Measurements from ENCODE around the gene COBLL1. TPM values are rescaled to one million over a fixed set of nuclear protein-coding genes. Genes with fewer than 3 reads are reported as not detected.
"Not testable (repeated sequence)": the region's sequence is repeated elsewhere in the genome, so short reads cannot be mapped to it uniquely, and the experiment has no call there.

The COBLL1 gene
- total RNA-seq, 1 donor: 26.4 TPM

DNA sequence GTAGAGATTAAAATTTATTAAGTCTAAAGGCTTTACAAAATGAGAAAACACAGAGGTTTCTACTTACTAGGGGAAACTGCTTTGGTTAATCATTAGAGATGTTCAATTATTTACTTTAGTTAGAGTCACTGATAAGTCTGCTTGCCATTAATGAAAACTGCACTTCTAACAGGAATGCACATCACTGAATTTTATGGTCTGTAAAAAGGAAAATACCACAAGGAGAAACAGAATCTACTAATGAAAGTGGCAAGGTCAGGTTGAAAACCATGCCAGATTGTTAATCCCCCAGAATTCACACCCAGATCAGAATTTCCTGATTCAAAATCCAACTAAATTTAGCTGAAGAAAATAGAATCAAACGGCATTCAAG is 129.9 kb downstream of the COBLL1 start:
- no peaks in the 10 kb centered on the region for H3K27me3 ChIP-seq (ENCODE audit: insufficient read depth, low read length)
- no peaks in the 10 kb centered on the region for H3K9me3 ChIP-seq (ENCODE audit: low read depth, low read length)
- H3K4me1 ChIP-seq (ENCODE audit: insufficient read depth, low read length): no peaks in the 10 kb centered on the region
- no peak overlapping the region for H3K4me3 ChIP-seq (ENCODE audit: low read length)

DNA sequence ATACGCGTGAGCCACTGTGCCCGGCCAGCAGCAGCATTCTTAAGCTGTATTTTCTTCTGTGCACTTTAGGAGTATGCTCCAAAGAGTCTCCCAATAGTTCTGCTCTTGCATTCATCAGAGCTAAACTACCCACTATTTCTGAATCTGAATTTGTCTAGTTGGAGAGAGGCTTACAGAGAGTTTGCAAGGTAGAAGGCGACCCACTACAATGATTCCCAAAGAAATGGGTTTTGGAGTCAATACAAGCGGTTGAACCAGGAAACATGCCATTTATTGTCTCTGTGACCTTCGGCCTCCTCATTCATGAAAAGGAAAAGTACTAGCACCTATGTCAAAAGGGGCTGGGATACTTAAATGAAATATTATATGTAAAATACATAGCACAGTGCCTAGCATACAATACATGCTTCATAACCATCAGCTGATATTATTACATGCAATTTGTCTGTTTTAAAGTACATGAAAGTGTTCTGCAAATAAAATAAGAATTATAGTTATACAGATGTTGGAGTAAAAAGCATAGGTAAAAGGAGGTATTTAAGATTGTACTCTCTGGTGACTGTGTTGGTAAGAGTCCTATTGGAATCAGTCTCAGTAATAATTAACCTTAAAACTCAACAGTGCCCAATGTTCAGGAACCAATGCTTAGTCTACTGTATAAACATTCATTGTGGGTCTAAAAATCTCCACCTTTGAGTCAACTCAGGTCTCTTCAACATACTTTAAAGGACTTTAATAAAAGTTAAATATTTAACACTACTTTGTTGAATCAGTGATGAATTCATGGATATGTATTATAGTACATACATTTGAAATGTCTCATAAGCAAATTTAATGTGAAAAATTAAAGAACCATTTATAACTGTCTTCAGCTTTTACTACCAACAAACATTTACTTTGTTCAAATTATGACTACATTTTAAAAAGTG is 130.5 kb downstream of the COBLL1 start:
- Histone ChIP-seq H3K4me1 (ENCODE audit: insufficient read depth, low read length) (no peaks in the 10 kb centered on the region), H3K27me3 (ENCODE audit: insufficient read depth, low read length) (no peaks in the 10 kb centered on the region), H3K9me3 (ENCODE audit: low read depth, low read length) (no peaks in the 10 kb centered on the region), H3K4me3 (ENCODE audit: low read length) (no peak overlapping the region)

DNA sequence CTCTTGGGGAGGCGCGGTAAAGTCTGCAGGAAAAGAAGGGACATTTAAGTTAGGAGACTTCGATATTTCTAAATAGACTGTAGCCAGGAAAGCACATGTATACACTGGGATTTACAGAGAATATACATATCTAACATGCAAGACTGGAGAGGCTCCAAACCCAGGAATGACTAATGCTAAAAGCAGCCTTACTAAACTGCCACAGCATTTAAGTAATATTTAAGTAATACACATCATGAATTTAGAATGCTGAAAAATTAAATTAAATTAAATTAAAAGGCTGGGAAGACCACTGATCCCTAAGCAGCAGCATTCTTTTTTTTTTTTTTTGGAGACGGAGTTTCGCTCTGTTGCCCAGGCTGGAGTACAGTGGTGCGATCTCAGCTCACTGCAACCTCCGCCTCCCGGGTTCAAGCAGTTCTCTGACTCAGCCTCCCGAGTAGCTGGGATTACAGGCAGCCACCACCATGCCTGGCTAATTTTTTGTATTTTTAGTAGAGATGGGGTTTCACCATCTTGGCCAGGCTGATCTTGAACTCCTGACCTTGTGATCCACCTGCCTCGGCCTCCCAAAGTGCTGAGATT is 131.3 kb downstream of the COBLL1 start:
- H3K27me3 ChIP-seq (ENCODE audit: insufficient read depth, low read length); H3K4me1 ChIP-seq (ENCODE audit: insufficient read depth, low read length); H3K9me3 ChIP-seq (ENCODE audit: low read depth, low read length); H3K4me3 ChIP-seq (ENCODE audit: low read length): not testable (repeated sequence)

DNA sequence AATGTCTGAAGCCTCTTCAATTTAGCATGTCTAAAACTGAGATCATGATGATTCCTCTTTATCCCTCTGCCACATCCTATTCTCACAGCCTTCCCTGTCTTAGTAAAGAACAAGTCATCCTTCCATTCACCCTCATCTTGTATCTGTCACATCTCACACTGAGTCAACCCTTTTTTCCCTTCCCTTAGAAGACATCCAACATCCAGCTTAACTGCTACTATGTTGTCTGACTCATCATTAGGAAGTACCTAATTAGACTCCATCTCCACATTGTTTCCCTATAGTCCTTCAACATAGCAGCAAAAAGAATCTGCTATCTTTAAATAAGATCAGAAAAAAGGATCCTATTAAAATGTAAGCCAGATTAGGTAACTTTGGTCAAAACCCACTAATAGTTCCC is 135.1 kb downstream of the COBLL1 start:
- no peaks in the 10 kb centered on the region for H3K9me3 ChIP-seq (ENCODE audit: low read depth, low read length)
- H3K27me3 ChIP-seq (ENCODE audit: insufficient read depth, low read length): no peaks in the 10 kb centered on the region
- H3K4me1 ChIP-seq (ENCODE audit: insufficient read depth, low read length): no peaks in the 10 kb centered on the region
- H3K4me3 ChIP-seq (ENCODE audit: low read length): no peak overlapping the region

DNA sequence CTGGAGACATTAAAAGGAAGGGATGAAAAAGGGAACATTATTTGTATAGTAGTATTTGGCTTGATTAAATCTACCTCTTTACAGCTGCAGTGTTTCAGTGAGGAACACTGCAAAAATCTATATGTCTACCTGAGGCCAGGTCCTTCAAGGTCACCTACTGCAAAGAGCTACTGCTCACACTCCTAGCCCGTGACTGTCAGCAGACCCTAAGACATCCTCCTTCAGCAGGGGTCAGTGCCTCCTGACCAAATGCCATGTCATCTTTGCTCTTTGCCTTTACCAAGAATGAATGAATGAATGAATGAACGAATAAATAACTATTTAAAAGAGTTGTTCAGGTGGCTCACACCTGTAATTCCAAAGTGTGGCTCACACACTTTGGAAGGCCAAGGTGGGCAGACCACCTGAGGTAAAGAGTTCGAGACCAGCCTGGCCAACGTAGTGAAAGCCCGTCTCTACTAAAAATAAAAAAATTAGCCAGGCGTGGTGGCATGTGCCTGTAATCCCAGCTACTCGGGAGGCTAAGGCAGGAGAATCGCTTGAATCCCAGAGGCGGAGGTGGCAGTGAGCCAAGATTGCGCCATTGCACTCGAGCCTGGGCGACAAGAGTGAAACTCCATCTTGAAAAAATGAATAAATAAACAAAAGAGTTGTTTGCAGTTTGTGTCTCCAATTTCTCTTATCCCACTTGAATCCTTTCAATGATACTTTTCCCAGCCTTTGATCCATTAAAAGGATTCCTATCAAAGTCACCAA is 136.0 kb downstream of the COBLL1 start:
- no peaks in the 10 kb centered on the region for H3K27me3 ChIP-seq (ENCODE audit: insufficient read depth, low read length)
- H3K4me1 ChIP-seq (ENCODE audit: insufficient read depth, low read length): no peaks in the 10 kb centered on the region
- no peak overlapping the region for H3K4me3 ChIP-seq (ENCODE audit: low read length)
- no peaks in the 10 kb centered on the region for H3K9me3 ChIP-seq (ENCODE audit: low read depth, low read length)

DNA sequence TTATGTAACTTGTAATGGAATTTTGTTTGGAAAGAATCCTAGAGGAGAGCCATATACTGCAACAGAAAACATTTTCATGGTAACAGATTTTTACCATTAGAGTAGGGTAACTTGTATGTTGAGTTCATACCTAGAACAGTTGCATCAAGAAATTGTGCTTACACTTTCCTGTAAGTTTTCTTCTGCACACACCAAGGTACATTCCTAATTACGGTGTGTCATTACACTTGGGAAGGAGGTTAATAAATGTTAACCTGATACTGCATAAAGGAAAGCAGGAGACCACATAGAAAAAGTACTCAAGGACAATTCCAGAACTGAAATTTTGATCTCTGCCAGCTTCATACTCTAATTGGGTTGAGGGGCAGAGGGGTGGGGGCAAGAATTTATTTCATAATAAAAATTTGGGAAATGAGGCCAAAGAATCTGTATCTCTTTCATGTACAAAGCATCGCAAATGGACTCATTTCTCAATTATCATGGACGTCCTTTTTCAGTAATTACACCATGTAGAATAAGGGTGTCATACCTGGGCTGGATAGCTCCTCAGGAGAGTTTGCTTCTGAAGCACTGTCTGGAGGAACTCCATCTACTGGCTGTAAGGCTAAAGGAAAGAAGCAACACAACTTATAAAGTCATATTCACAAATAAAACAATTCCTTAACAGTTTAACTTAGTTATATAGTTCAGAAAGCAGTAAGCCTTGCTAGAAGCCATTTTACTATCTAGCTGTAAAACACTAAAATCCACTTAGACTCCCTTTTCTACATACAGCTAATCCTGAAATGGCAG is 137.5 kb downstream of the COBLL1 start:
- Histone ChIP-seq H3K27me3 (ENCODE audit: insufficient read depth, low read length) (no peaks in the 10 kb centered on the region), H3K4me1 (ENCODE audit: insufficient read depth, low read length) (no peaks in the 10 kb centered on the region), H3K9me3 (ENCODE audit: low read depth, low read length) (no peaks in the 10 kb centered on the region), H3K4me3 (ENCODE audit: low read length) (no peak overlapping the region)

DNA sequence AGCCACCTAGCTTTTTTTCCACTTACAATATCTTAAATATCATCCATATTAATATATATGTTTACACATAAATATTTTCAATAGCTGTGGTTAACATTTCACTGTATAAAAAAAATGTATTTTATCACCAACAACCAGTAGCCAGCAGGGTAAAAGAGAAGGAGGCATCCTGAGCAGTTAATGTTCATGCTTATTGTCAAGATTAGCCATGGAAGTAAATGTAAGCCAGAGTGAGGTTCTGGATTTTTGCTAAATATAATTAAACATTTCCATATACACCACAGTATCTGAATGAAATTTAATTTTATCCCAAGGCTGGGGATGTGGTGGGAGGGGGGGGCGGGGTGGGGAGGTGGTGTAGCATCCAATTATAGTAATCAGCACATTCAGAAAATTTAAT is 140.1 kb downstream of the COBLL1 start:
- Histone ChIP-seq H3K4me1 (ENCODE audit: insufficient read depth, low read length) (no peaks in the 10 kb centered on the region), H3K27me3 (ENCODE audit: insufficient read depth, low read length) (no peaks in the 10 kb centered on the region), H3K4me3 (ENCODE audit: low read length) (no peak overlapping the region), H3K9me3 (ENCODE audit: low read depth, low read length) (no peaks in the 10 kb centered on the region)

DNA sequence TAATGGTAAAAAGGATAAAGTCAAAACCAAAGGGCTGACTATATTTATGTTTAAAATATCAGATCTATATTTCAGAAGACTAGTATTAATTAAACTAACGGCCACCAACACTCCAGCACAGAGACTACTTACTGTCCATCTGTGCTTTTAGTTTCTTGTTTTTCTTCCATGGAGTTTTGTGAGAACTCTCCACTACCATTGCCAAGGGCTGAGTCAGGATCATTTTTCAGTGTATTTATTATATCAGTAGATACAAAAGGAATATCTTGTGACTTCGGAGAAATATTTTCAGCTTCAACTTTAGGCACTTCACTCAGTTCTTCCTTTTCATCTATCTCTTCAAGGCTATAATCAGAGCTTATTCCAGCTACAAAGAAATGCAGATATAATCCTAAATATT is 141.2 kb downstream of the COBLL1 start:
- no peaks in the 10 kb centered on the region for H3K27me3 ChIP-seq (ENCODE audit: insufficient read depth, low read length)
- no peaks in the 10 kb centered on the region for H3K4me1 ChIP-seq (ENCODE audit: insufficient read depth, low read length)
- H3K4me3 ChIP-seq (ENCODE audit: low read length): no peak overlapping the region
- H3K9me3 ChIP-seq (ENCODE audit: low read depth, low read length): no peaks in the 10 kb centered on the region

DNA sequence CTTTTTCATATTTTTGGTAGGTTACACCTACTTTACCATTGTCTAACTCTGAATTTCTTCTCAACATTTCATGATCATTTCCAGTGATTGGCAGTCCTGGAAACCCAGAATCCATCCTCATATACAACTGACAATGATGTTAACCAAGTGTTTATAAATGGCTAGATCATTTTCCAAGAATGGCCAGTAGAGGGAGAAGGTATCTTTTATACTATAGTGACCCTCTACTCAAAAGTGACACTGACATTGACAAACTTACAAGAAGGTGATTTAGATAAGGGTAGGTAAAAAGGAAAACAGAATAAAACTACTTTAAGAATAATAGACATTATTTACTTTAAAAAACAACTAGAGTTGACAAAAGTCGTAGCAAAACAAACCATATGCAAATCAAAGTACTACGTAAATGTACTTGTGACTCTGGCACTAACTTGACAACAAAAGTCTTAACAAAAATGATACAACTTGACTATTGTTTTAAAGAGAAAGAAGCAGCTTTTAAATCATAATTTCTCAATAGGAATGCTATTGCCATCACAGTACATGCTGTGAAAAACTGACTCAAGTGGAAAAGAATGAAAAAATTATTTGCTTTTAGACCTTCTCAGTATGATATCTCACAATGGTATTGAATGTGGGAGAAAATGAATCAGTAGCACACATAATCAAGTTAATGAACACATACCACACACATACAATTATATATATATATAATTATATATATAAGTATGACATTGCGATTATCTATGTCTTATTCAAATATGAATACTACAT is 143.7 kb downstream of the COBLL1 start:
- H3K9me3 ChIP-seq (ENCODE audit: low read depth, low read length): no peaks in the 10 kb centered on the region
- H3K4me1 ChIP-seq (ENCODE audit: insufficient read depth, low read length): no peaks in the 10 kb centered on the region
- no peak overlapping the region for H3K4me3 ChIP-seq (ENCODE audit: low read length)
- no peaks in the 10 kb centered on the region for H3K27me3 ChIP-seq (ENCODE audit: insufficient read depth, low read length)

DNA sequence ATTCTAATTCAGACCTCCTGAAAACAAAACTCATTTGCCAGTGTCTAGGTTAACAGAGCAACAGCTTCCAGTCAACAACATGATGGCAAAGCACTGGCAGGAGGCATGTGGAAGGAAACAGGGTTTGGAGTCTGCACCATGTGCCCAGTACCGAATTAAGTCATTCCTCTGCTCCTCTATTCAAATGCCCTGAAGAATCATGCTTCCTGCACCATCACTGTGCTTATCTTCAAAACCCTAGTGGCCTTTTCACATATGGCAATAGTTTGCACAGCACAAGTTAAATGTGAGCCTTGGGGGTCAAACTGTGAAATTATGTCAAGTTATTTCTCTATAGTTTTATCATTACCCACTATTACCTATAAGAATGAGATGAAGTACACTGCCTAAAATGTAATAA is 145.0 kb downstream of the COBLL1 start:
- Histone ChIP-seq H3K4me3 (ENCODE audit: low read length) (no peak overlapping the region), H3K4me1 (ENCODE audit: insufficient read depth, low read length) (no peaks in the 10 kb centered on the region), H3K27me3 (ENCODE audit: insufficient read depth, low read length) (no peaks in the 10 kb centered on the region), H3K9me3 (ENCODE audit: low read depth, low read length) (no peaks in the 10 kb centered on the region)

DNA sequence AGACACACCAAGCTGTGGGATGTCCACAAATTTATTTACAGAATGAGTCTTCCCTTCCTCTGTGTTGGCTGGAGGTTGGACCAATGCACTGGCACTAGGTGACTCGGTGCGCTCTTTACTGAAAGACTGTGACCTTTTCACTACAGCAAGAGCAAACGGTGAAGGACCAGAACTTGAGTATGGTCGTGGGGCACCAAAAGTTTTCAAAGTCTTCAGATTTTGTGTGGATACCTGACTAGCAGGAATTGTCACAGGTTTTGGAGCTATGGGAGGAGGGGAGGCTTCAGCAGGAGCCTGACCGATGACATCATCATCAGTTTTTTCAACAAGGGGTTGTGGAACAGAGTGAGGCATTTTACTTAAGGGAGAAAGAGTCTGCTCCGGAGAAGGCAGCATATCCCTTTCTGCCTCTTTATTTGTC is 147.3 kb downstream of the COBLL1 start:
- Histone ChIP-seq H3K4me1 (ENCODE audit: insufficient read depth, low read length) (no peaks in the 10 kb centered on the region), H3K4me3 (ENCODE audit: low read length) (no peak overlapping the region), H3K27me3 (ENCODE audit: insufficient read depth, low read length) (no peaks in the 10 kb centered on the region), H3K9me3 (ENCODE audit: low read depth, low read length) (no peaks in the 10 kb centered on the region)

DNA sequence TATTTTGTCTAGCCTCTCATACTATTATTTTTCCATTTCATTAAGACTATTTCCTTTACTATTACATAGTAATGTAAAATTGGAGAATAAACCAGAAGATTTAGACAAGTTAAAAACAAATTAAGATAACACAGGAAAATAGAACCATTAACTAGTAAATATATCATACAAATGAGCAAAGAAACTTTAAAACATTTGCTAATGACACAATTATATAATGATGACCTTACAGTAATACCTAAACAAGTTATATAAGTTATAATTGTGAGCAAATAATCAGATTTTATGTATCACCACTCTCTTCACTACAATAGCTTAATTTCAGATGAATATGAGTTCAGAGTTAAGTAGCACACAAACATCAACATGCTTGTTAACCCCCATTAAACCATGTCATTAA is 147.8 kb downstream of the COBLL1 start:
- H3K27me3 ChIP-seq (ENCODE audit: insufficient read depth, low read length): no peaks in the 10 kb centered on the region
- H3K9me3 ChIP-seq (ENCODE audit: low read depth, low read length): no peaks in the 10 kb centered on the region
- H3K4me1 ChIP-seq (ENCODE audit: insufficient read depth, low read length): no peaks in the 10 kb centered on the region
- H3K4me3 ChIP-seq (ENCODE audit: low read length): no peak overlapping the region

DNA sequence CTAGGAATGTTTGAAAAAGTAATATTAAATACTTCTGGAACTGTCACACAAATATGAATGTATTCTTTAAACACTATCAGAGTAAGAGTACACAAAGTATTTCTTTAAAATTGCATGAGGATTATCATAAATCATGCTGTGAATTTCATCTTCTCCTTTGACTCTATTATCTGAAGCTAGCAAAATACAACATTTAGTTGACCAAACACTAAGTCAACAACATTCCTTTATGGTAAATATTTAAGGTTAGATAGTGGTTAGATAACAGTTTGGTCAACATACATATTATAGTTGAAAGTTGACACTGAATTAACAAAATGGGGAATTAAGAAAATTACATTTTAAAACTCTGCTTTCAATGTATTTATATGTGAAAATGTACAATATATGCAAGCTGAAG is 148.2 kb downstream of the COBLL1 start:
- Histone ChIP-seq H3K4me1 (ENCODE audit: insufficient read depth, low read length) (no peaks in the 10 kb centered on the region), H3K4me3 (ENCODE audit: low read length) (no peak overlapping the region), H3K9me3 (ENCODE audit: low read depth, low read length) (no peaks in the 10 kb centered on the region), H3K27me3 (ENCODE audit: insufficient read depth, low read length) (no peaks in the 10 kb centered on the region)

DNA sequence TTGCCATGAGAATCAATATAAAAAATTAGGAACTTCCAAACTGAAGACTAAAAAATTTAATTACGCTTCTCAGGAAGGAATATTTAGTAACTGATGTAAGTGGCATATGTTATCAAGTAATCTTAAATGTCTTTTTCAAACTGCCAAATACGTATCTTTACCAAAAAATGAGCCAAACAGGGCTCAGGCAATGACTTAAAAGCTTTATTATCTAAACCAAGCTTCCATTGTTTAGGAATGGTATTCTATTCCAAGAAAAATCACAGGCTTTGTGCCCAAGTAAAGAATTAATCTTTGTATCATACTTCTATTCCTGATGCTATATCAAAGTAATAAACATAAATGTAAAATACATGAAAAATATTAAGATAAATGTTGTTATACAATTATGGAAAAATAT is 148.7 kb downstream of the COBLL1 start:
- no peaks in the 10 kb centered on the region for H3K9me3 ChIP-seq (ENCODE audit: low read depth, low read length)
- H3K27me3 ChIP-seq (ENCODE audit: insufficient read depth, low read length): no peaks in the 10 kb centered on the region
- H3K4me1 ChIP-seq (ENCODE audit: insufficient read depth, low read length): no peaks in the 10 kb centered on the region
- no peak overlapping the region for H3K4me3 ChIP-seq (ENCODE audit: low read length)
